ENCODE data around the gene CHRM5. TPM values are rescaled to one million over a fixed set of nuclear protein-coding genes. Genes with fewer than 3 reads are reported as not detected.

The CHRM5 gene
- total RNA-seq, 1 donor from 2014 or later, result not detected

DNA sequence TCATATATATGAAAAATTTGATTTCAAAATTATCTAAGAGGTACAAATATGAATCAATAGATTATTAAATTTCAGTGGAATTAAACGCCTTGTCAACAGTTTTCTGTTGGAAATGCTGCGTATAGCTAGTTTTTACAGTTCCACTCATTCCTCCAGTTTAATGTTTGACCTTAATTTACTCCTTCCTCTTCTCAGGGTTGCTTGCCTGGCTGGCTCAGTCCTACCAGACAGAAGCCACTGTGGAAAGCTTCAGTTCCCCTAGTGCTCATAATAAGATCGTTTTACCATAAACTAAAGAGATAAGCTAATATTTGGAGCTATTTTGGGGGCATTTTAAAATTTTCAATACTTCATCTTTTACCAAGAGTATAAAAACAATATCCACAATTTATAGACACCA is 110.6 kb downstream of the CHRM5 start:
- TF ChIP-seq, protein P1, sequence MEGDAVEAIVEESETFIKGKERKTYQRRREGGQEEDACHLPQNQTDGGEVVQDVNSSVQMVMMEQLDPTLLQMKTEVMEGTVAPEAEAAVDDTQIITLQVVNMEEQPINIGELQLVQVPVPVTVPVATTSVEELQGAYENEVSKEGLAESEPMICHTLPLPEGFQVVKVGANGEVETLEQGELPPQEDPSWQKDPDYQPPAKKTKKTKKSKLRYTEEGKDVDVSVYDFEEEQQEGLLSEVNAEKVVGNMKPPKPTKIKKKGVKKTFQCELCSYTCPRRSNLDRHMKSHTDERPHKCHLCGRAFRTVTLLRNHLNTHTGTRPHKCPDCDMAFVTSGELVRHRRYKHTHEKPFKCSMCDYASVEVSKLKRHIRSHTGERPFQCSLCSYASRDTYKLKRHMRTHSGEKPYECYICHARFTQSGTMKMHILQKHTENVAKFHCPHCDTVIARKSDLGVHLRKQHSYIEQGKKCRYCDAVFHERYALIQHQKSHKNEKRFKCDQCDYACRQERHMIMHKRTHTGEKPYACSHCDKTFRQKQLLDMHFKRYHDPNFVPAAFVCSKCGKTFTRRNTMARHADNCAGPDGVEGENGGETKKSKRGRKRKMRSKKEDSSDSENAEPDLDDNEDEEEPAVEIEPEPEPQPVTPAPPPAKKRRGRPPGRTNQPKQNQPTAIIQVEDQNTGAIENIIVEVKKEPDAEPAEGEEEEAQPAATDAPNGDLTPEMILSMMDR (IDR thresholded peaks at IDR 0.05; ENCODE audit: partially characterized antibody, unreplicated experiment), result no peak
- Mint-ChIP-seq H3K27ac (ENCODE audit: unreplicated experiment) (no peak overlapping the region), H3K36me3 (ENCODE audit: unreplicated experiment) (no peaks in the 10 kb centered on the region)

DNA sequence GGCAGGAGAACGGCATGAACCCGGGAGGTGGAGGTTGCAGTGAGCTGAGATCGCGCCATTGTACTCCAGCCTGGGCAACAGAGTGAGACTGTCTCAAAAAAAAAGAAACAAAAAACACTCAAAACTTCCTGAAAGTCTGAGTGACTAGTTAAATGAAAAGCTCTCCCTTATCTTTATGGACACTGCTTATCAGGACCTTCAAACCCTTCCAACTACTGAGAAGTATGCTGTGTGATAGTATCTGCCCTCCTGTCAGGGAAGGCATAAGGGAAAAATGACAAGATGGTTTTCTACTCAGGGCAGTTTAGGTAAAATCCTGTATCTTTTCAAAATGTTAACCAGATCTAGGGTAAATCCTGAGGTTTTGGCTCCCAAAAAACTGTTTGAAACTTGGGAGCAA is 111.6 kb downstream of the CHRM5 start:
- Mint-ChIP-seq H3K4me1 (ENCODE audit: low read depth, unreplicated experiment) (no peaks in the 10 kb centered on the region), H3K9me3 (ENCODE audit: unreplicated experiment) (peaks cover 1% of the 10 kb centered on the region)

More for the DNA sequence above, 110.6 kb downstream of the CHRM5 start:
- peaks cover 1% of the 10 kb centered on the region for H3K9me3 Mint-ChIP-seq (ENCODE audit: unreplicated experiment)
- H3K27me3 Mint-ChIP-seq (ENCODE audit: unreplicated experiment), result no peaks in the 10 kb centered on the region
- DNase-seq, result no peak
- no peaks in the 10 kb centered on the region for H3K4me1 Mint-ChIP-seq (ENCODE audit: low read depth, unreplicated experiment)
- no peak overlapping the region for H3K4me3 Mint-ChIP-seq (ENCODE audit: unreplicated experiment)

DNA sequence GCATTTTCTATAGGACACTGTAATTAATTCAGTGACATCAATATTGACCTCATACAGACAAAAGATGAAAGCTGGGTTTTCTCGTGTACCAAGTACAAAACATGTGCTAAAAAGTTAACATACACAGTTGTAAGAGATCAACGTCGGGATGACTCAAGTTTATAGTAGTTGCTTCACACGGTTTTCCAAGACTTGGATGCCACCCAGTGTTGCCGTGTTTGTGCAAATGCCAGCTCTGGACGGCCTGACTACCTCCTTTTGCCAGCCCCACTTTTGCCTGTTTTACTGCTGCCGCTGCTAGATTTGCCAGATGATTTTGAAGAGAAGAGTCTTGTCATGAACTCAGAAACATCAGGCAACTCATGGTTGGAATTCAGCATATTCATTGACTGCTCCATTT is 115.8 kb downstream of the CHRM5 start:
- H3K27me3 Mint-ChIP-seq (ENCODE audit: unreplicated experiment), result no peaks in the 10 kb centered on the region
- no peaks in the 10 kb centered on the region for H3K36me3 Mint-ChIP-seq (ENCODE audit: unreplicated experiment)
- no peak overlapping the region for H3K4me3 Mint-ChIP-seq (ENCODE audit: unreplicated experiment)
- no peak overlapping the region for H3K27ac Mint-ChIP-seq (ENCODE audit: unreplicated experiment)
- no peaks in the 10 kb centered on the region for H3K4me1 Mint-ChIP-seq (ENCODE audit: low read depth, unreplicated experiment)
- TF ChIP-seq, protein P1 (IDR thresholded peaks at IDR 0.05; ENCODE audit: partially characterized antibody, unreplicated experiment), result no peak
- DNase-seq, result no peak
- H3K9me3 Mint-ChIP-seq (ENCODE audit: unreplicated experiment), result no peaks in the 10 kb centered on the region

More for the DNA sequence above, 111.6 kb downstream of the CHRM5 start:
- H3K4me3 Mint-ChIP-seq (ENCODE audit: unreplicated experiment), result no peak overlapping the region
- no peak for DNase-seq
- H3K27me3 Mint-ChIP-seq (ENCODE audit: unreplicated experiment), result no peaks in the 10 kb centered on the region
- TF ChIP-seq, protein P1 (IDR thresholded peaks at IDR 0.05; ENCODE audit: partially characterized antibody, unreplicated experiment), result no peak
- no peak overlapping the region for H3K27ac Mint-ChIP-seq (ENCODE audit: unreplicated experiment)
- H3K36me3 Mint-ChIP-seq (ENCODE audit: unreplicated experiment), result no peaks in the 10 kb centered on the region

DNA sequence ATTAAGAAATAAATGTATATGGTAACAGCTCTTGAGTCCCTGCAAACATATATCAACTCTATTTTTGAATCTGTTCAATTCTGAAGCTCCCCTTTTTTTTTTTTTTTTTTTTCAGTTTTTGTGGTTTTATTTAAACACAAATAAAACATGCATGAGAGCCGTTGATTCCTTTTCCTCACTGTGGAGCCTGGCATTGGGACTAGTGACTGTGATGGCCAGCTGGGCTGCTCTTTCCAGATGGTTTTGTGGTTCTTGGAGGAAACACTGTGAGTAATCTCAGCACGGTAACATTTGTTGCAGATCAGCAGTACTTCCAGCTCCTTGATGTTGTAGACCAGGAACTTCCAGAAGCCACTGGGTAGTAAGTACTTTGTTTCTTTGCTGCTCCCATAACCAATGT is 117.4 kb downstream of the CHRM5 start:
- no peaks in the 10 kb centered on the region for H3K9me3 Mint-ChIP-seq (ENCODE audit: unreplicated experiment)
- H3K27ac Mint-ChIP-seq (ENCODE audit: unreplicated experiment), result no peak overlapping the region
- DNase-seq, result no peak
- no peak overlapping the region for H3K4me3 Mint-ChIP-seq (ENCODE audit: unreplicated experiment)
- TF ChIP-seq, protein P1 (IDR thresholded peaks at IDR 0.05; ENCODE audit: partially characterized antibody, unreplicated experiment), result no peak
- no peaks in the 10 kb centered on the region for H3K4me1 Mint-ChIP-seq (ENCODE audit: low read depth, unreplicated experiment)
- H3K27me3 Mint-ChIP-seq (ENCODE audit: unreplicated experiment), result no peaks in the 10 kb centered on the region
- H3K36me3 Mint-ChIP-seq (ENCODE audit: unreplicated experiment), result no peaks in the 10 kb centered on the region

DNA sequence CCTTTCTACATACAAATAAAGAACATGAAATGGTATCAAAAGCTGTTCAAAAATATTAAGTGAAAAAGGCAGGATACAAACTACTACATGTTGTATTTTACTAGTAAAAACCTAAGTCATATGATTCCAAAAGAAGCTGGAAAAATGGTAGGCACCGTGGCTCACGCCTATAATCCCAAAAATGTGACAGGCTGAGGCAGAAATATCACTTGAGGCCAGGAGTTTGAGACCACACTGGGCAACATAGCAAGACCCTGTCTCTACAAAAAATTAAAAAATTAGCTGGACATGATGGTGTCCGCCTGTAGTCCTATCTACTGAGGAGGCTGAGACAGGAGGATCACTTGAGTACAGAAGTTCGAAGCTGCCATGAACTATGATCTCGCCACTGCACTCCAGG is 131.6 kb downstream of the CHRM5 start:
- H3K27ac Mint-ChIP-seq (ENCODE audit: unreplicated experiment), result no peak overlapping the region
- no peaks in the 10 kb centered on the region for H3K36me3 Mint-ChIP-seq (ENCODE audit: unreplicated experiment)
- H3K9me3 Mint-ChIP-seq (ENCODE audit: unreplicated experiment), result peaks cover 7% of the 10 kb centered on the region
- peaks cover 4% of the 10 kb centered on the region for H3K4me1 Mint-ChIP-seq (ENCODE audit: low read depth, unreplicated experiment)
- peaks cover 8% of the 10 kb centered on the region for H3K27me3 Mint-ChIP-seq (ENCODE audit: unreplicated experiment)
- no peak for DNase-seq
- TF ChIP-seq, protein P1 (IDR thresholded peaks at IDR 0.05; ENCODE audit: partially characterized antibody, unreplicated experiment), result no peak
- H3K4me3 Mint-ChIP-seq (ENCODE audit: unreplicated experiment), result peak overlapping the region; percentile 69
